ENCODE measurements around the gene TRIM47. TPM values are rescaled to one million over a fixed set of nuclear protein-coding genes. Genes with fewer than 3 reads are reported as not detected.
A peak's percentile ranks its signal among the peaks of the same experiment; 100 is the strongest.

The TRIM47 gene
- total RNA-seq, 1 experiment from 2014 or later: 6.9 TPM

DNA sequence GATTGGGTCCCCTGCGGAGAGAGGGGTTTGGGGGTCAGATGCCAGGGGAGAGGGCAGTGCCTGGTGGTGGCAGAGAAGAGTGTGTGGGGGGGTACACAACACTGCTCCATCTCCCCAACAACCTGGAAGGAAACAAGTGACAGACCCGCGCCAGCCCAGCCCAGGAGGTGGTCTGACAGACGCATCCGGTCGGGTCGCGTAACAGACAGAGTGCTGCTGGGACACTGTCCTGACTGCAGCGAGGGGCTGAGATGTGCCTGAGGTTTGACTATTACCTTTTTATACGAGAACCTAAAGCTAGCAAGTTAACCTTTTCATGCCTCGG lies 50.3 kb downstream of the TRIM47 start:
- Histone ChIP-seq H3K9me3 (ENCODE audit: control insufficient read depth, low read depth, low read length) (no peaks in the 10 kb centered on the region), H4K5ac (ENCODE audit: insufficient read length, low read depth, low read length) (no peak overlapping the region), H4K91ac (ENCODE audit: insufficient read length, low read depth, low read length) (no peak overlapping the region), H2AFZ (ENCODE audit: low read length) (no peak overlapping the region), H2BK20ac (ENCODE audit: low read depth, low read length, poor library complexity, severe bottlenecking) (no peak overlapping the region), H2BK5ac (ENCODE audit: insufficient read length, low read length) (no peak overlapping the region), H3K27me3 (ENCODE audit: insufficient read depth, low read length) (no peaks in the 10 kb centered on the region), H4K20me1 (ENCODE audit: control insufficient read depth, insufficient read depth, insufficient read length) (no peaks in the 10 kb centered on the region), H2BK12ac (ENCODE audit: insufficient read length, low read depth, low read length) (no peak overlapping the region), H3K23ac (ENCODE audit: insufficient read length, low read depth, low read length) (no peak overlapping the region), H3K4me1 (ENCODE audit: insufficient read depth, low read length) (no peaks in the 10 kb centered on the region; the same call in 1 of the 2 replicates), H3K79me2 (ENCODE audit: insufficient read depth, low read length) (no peaks in the 10 kb centered on the region), H3K4me2 (ENCODE audit: insufficient read depth, insufficient read length, low read length) (no peak overlapping the region), H4K8ac (replicated peaks; ENCODE audit: insufficient read length, low read depth, low read length) (no peak overlapping the region), H3K56ac (ENCODE audit: insufficient read length, low read depth, low read length) (no peak overlapping the region), H3T11ph (ENCODE audit: low read length) (no peak overlapping the region), H3K4ac (ENCODE audit: low read depth, low read length) (no peak overlapping the region), H2BK15ac (ENCODE audit: low read depth, low read length) (no peak overlapping the region), H3K23me2 (ENCODE audit: insufficient read length, low read depth, low read length, poor library complexity, severe bottlenecking) (no peaks in the 10 kb centered on the region), H2BK120ac (ENCODE audit: low read depth, low read length, poor library complexity, severe bottlenecking) (no peak overlapping the region), H2AK5ac (ENCODE audit: insufficient read length, low read length) (no peak overlapping the region), H3K27ac (ENCODE audit: insufficient read length, low read depth, low read length) (no peak overlapping the region), H3K14ac (ENCODE audit: insufficient read depth, low read length) (no peak overlapping the region), H3K9ac (ENCODE audit: extremely low read depth, insufficient read length, low read length) (no peak overlapping the region), H3K79me1 (ENCODE audit: insufficient read depth, low read depth, low read length, poor library complexity, severe bottlenecking) (no peaks in the 10 kb centered on the region), H3K18ac (ENCODE audit: insufficient read length, low read depth, low read length) (no peak overlapping the region)
- Mint-ChIP-seq H3K36me3 (ENCODE audit: insufficient read depth in 1 of 3, low read depth in 3 of 3) (peaks cover 0 to 14% (median 11%) of the 10 kb centered on the region in 3 experiments; a peak in 6 of 7 replicates), H3K27ac (peak overlapping the region in 2 of 3 experiments; percentile 63 to 96; a peak in 3 of 7 replicates), H3K9me3 (no peaks in the 10 kb centered on the region), H3K4me3 (peak overlapping the region; percentile 57 to 67), H3K4me1 (peaks cover 23 to 30% of the 10 kb centered on the region in 2 experiments), H3K27me3 (ENCODE audit: low read depth) (no peaks in the 10 kb centered on the region)
- no CpG with 5 or more reads among the region's 11 CpGs for WGBS (ENCODE audit: extremely low coverage, insufficient read length, low lambda C conversion rate)
- DNase-seq: no peak
- TF ChIP-seq, protein P1, sequence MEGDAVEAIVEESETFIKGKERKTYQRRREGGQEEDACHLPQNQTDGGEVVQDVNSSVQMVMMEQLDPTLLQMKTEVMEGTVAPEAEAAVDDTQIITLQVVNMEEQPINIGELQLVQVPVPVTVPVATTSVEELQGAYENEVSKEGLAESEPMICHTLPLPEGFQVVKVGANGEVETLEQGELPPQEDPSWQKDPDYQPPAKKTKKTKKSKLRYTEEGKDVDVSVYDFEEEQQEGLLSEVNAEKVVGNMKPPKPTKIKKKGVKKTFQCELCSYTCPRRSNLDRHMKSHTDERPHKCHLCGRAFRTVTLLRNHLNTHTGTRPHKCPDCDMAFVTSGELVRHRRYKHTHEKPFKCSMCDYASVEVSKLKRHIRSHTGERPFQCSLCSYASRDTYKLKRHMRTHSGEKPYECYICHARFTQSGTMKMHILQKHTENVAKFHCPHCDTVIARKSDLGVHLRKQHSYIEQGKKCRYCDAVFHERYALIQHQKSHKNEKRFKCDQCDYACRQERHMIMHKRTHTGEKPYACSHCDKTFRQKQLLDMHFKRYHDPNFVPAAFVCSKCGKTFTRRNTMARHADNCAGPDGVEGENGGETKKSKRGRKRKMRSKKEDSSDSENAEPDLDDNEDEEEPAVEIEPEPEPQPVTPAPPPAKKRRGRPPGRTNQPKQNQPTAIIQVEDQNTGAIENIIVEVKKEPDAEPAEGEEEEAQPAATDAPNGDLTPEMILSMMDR (conservative IDR thresholded peaks at IDR 0.05): no peak

Data from H9 (cell line).